Measurements from ENCODE around the gene PRKAB1.

DNA sequence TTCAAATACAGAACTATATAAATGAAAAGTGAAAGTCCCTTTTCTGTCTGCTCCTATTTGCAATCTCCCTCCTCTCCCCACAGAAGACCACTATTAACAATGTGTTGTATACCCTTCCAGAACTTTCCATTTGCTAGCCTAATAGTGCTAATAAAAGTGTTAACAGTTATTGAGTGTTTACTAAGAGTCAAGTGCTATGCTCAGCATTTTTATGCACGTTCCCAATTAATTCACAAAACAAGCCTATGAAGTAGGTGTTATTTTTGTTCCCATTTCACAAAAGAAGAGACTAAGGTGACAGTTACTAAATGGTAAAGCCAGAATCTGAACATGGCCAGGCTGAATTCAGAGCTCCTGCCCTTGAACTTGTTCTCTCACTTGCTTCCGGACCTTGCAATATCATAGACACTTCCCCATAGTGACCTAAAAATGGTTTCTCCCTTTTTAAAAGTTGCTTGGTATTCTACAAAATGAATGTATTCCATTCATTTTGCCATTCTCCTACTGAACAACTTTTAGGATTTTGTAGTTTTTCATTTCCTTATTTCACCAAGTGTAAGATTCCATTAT is 1.6 kb upstream of the PRKAB1 start:
- TF ChIP-seq SIN3A (IDR thresholded peaks at IDR 0.05; ENCODE audit: borderline replicate concordance, insufficient read depth, low read length) (no peak), POLR2AphosphoS5 (IDR thresholded peaks at IDR 0.05; ENCODE audit: low read depth, low read length) (no peak)

Data from PFSK-1 (cell line).